Gastroesophageal sphincter (tissue), 4 donors: ENCODE data around the gene TRIP12. TPM values are rescaled to one million over a fixed set of nuclear protein-coding genes. Genes with fewer than 3 reads are reported as not detected.

Experiments used
- ATAC-seq: fragments of 150-250 bp; one replicate; pipeline ENCODE4 v1.9.1; 2016; ENCODE audit warnings: mild to moderate bottlenecking, moderate library complexity
- H3K27ac ChIP-seq, 4 donors: fragments of 200-600 bp; sonication (generic) in 3 of 4; 1 replicate in 3 of 4; 2 replicates in 1 of 4; pipeline ENCODE4 v1.5.1; 2016 to 2019
- H3K27me3 ChIP-seq: fragments of 200-600 bp; sonication (generic); one replicate; pipeline ENCODE4 v1.5.1; 2019
- H3K36me3 ChIP-seq, 2 donors: fragments of 200-600 bp; sonication (generic); one replicate each; pipeline ENCODE4 v1.5.1; 2019; ENCODE audit warnings: control low read depth in 1 of 2
- H3K4me1 ChIP-seq, 3 donors: fragments of 200-600 bp; sonication (generic); 1 replicate in 2 of 3; 2 replicates in 1 of 3; pipeline ENCODE4 v1.5.1; 2016 to 2019; ENCODE audit warnings: control low read depth in 2 of 3
- H3K4me3 ChIP-seq, 2 donors: fragments of 200-600 bp; sonication (generic); one replicate each; pipeline ENCODE4 v1.5.1; 2019; ENCODE audit warnings: mild to moderate bottlenecking in 1 of 2, moderate library complexity in 1 of 2
- H3K9me3 ChIP-seq, 3 donors: fragments of 200-600 bp; sonication (generic); one replicate each; pipeline ENCODE4 v1.5.1; 2017 to 2019; ENCODE audit warnings: control low read depth in 2 of 3
- EP300 ChIP-seq: sonication (generic); formaldehyde crosslinking; IDR thresholded peaks from one replicate; pipeline ENCODE4 v1.6.1; 2017; ENCODE audit warnings: antibody characterized with exemption, mild to moderate bottlenecking
- POLR2A ChIP-seq, 2 donors: fragments of 450-650 bp; IDR thresholded peaks; one replicate each; pipeline ENCODE4 v1.6.1; 2017; ENCODE audit warnings: antibody characterized with exemption in 2 of 2, mild to moderate bottlenecking in 2 of 2, moderate library complexity in 1 of 2
- POLR2AphosphoS5 ChIP-seq: sonication (generic); formaldehyde crosslinking; IDR thresholded peaks from one replicate; pipeline ENCODE4 v1.6.1; 2017; ENCODE audit warnings: antibody characterized with exemption
- WGBS, 2 donors: methylation state at CpG; one replicate each; pipeline ENCODE4 v1.1.5; 2018; ENCODE audit warnings: low coverage in 1 of 2; 5-methylcytosine and 5-hydroxymethylcytosine counted together
- total RNA-seq, 4 donors: library from RNA; depleted of rRNA; stranded (reverse); fragments of >200 nt; gene quantifications; one replicate each; pipeline ENCODE4 v1.1.0, GENCODE V29; 2016
- TF ChIP-seq, protein P1 (sequence below), 4 experiments: fragments of 200-600 bp in 2 of 4; fragments of 450-650 bp in 2 of 4; sonication (generic) in 1 of 4; IDR thresholded peaks; one replicate each; pipeline ENCODE4 v1.5.1; 2017 to 2019; ENCODE audit warnings: antibody characterized with exemption in 4 of 4, mild to moderate bottlenecking in 2 of 4, moderate library complexity in 2 of 4

The TRIP12 gene
- total RNA-seq, 4 donors from 2014 or later, result 138 to 203 (median 185) TPM

DNA sequence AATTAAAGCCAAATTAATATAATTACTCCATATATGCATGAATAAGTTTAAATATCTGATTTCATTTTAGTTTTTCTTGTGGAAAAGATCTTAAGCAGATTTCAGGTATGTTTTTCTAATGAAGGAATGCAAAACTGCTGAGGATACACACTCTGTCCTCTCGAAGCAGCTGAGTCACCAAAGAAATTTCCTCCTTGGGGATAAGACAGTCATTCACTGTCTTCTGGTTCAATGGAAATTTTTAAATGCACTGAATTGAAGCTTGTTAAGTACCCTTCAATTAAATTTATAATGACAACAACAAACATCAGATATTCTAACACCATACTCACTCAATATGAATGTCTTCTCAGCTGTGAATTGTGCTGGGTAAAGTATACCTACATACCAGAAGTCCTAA is 106.0 kb downstream of the TRIP12 start:
- no peak for ATAC-seq
- TF ChIP-seq, protein P1, sequence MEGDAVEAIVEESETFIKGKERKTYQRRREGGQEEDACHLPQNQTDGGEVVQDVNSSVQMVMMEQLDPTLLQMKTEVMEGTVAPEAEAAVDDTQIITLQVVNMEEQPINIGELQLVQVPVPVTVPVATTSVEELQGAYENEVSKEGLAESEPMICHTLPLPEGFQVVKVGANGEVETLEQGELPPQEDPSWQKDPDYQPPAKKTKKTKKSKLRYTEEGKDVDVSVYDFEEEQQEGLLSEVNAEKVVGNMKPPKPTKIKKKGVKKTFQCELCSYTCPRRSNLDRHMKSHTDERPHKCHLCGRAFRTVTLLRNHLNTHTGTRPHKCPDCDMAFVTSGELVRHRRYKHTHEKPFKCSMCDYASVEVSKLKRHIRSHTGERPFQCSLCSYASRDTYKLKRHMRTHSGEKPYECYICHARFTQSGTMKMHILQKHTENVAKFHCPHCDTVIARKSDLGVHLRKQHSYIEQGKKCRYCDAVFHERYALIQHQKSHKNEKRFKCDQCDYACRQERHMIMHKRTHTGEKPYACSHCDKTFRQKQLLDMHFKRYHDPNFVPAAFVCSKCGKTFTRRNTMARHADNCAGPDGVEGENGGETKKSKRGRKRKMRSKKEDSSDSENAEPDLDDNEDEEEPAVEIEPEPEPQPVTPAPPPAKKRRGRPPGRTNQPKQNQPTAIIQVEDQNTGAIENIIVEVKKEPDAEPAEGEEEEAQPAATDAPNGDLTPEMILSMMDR (IDR thresholded peaks at IDR 0.05), result no peak
- no peak for TF ChIP-seq EP300
- no peak for TF ChIP-seq POLR2AphosphoS5
- TF ChIP-seq POLR2A (IDR thresholded peaks at IDR 0.05), result no peak
- H3K27me3 ChIP-seq, result no peaks in the 10 kb centered on the region
- no peaks in the 10 kb centered on the region for H3K9me3 ChIP-seq
- no peak overlapping the region for H3K27ac ChIP-seq
- H3K36me3 ChIP-seq, result peaks cover 0 to 65% of the 10 kb centered on the region in 2 donors
- H3K4me3 ChIP-seq, result no peak overlapping the region
- WGBS, 2 donors, result 32 to 43% methylated on average over 1 of the region's 1 CpG
- H3K4me1 ChIP-seq, result no peaks in the 10 kb centered on the region

DNA sequence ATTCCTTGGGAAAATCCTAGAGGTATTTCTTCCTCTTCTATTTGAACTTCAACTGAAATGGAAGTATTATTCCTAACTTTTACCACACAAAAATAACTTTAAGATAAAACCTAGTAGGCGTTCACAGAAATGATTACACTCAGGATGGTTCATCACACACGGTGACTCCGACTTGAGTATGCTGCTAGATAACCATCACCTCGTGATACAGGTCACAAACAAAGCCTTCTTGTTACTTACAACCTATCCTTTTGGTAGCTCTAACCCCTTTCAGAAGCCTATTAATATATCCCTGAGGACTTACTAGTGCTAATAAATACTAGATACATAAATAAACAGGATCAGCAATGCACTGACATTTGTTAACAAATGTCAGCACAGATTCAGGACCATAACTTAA is 106.5 kb downstream of the TRIP12 start:
- H3K27me3 ChIP-seq, result no peaks in the 10 kb centered on the region
- no peak overlapping the region for H3K4me3 ChIP-seq
- no peaks in the 10 kb centered on the region for H3K9me3 ChIP-seq
- 60 to 84% methylated on average over 4 of the region's 4 CpGs for WGBS, 2 donors
- peaks cover 0 to 1% (median 0%) of the 10 kb centered on the region in 3 donors for H3K4me1 ChIP-seq
- H3K27ac ChIP-seq, result no peak overlapping the region
- ATAC-seq, result no peak
- H3K36me3 ChIP-seq, result peaks cover 0 to 70% of the 10 kb centered on the region in 2 donors
- TF ChIP-seq POLR2AphosphoS5 (no peak), POLR2A (IDR thresholded peaks at IDR 0.05) (no peak), EP300 (no peak)
- TF ChIP-seq, protein P1 (IDR thresholded peaks at IDR 0.05), result no peak

GRCh38 chr2:229810786-229811185 is 111.0 kb downstream of the TRIP12 start:
- no peaks in the 10 kb centered on the region for H3K27me3 ChIP-seq
- H3K4me3 ChIP-seq, result no peak overlapping the region
- WGBS, 2 donors, result 48 to 60% methylated on average over 3 of the region's 3 CpGs
- no peak overlapping the region for H3K27ac ChIP-seq
- ATAC-seq, result peak; percentile 60
- H3K4me1 ChIP-seq, result peaks cover 0 to 3% (median 0%) of the 10 kb centered on the region in 3 donors
- TF ChIP-seq POLR2A (IDR thresholded peaks at IDR 0.05), result no peak
- no peak for TF ChIP-seq POLR2AphosphoS5
- no peak for TF ChIP-seq EP300
- TF ChIP-seq, protein P1 (IDR thresholded peaks at IDR 0.05), result no peak
- H3K9me3 ChIP-seq, result no peaks in the 10 kb centered on the region
- H3K36me3 ChIP-seq, result peaks cover 3 to 93% of the 10 kb centered on the region in 2 donors

- Histone ChIP-seq H3K4me1 (peaks cover 3 to 12% (median 3%) of the 10 kb centered on the region in 3 donors), H3K4me3 (no peak overlapping the region), H3K36me3 (peaks cover 7 to 89% of the 10 kb centered on the region in 2 donors), H3K27me3 (no peaks in the 10 kb centered on the region), H3K9me3 (no peaks in the 10 kb centered on the region), H3K27ac (no peak overlapping the region)
- no peak for ATAC-seq
- WGBS, 2 donors, result 84 to 92% methylated on average over 6 of the region's 6 CpGs
- TF ChIP-seq POLR2A (IDR thresholded peaks at IDR 0.05) (no peak), EP300 (no peak), POLR2AphosphoS5 (no peak)
- TF ChIP-seq, protein P1 (IDR thresholded peaks at IDR 0.05), result no peak
Observed at GRCh38 chr2:229805559-229805958, 116.2 kb downstream of the TRIP12 start.

GRCh38 chr2:229802785-229803184 is 119.0 kb downstream of the TRIP12 start:
- TF ChIP-seq EP300, result no peak
- TF ChIP-seq POLR2AphosphoS5, result no peak
- TF ChIP-seq POLR2A (IDR thresholded peaks at IDR 0.05), result no peak
- TF ChIP-seq, protein P1 (IDR thresholded peaks at IDR 0.05), result no peak
- Histone ChIP-seq H3K36me3 (peaks cover 7 to 81% of the 10 kb centered on the region in 2 donors), H3K4me1 (peaks cover 3 to 14% (median 4%) of the 10 kb centered on the region in 3 donors), H3K4me3 (no peak overlapping the region), H3K9me3 (no peaks in the 10 kb centered on the region), H3K27ac (no peak overlapping the region), H3K27me3 (no peaks in the 10 kb centered on the region)
- 61 to 67% methylated on average over 5 of the region's 5 CpGs for WGBS, 2 donors
- no peak for ATAC-seq
